Raji (cell line): ENCODE measurements around the gene TXNL4B.
A peak's percentile ranks its signal among the peaks of the same experiment; 100 is the strongest.

Source experiments
- POLR2A ChIP-seq: IDR thresholded peaks from 2 replicates; pipeline ENCODE4 v1.6.1; 2011; ENCODE audit warnings: low read depth, low read length, control low read depth; ENCODE audit not compliant: insufficient read depth

Gene TXNL4B

DNA sequence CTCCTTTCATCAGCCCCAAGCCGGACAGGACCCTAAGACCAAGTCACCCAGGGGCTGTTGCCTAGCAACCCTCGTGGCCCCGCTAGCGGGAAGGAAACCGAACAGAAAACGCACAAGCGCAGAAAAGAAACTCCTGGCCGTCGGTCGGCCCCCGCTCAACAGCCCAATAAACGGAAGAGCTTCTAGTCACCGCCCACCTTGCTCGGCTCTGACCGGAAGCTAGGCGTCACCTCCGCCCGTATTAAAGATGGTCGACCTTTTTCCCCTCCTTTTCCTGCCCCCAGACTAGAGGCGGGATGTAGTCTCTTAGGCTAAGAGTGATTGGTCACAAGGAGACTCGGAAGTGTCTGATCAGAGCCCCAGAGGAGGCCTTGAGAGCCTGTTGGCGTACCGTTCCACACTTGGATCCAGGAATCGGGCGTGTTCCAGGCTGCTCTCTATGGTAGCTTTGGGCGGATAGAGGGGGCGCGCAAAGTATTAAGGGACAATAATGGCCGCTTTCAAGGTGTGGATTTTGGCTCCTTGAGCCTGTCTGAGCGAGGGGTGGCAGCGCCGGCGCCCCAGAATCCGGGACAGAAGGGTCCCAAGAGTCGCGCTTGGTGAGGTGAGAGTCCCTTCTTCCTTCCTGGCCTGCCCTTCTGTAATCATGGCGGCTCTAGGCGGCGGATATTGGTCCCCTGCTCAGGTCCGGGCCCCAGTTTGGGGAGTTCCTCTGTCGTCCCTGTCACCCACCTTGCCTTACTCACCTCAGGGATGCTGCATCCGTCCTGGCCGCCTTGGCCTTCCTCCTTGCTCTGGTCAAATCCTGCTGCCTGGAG lies at the start of gene TXNL4B, which contains the start of gene DHX38:
TXNL4B (minus strand) TSS at position 173 of the 818 bp plus-strand sequence. CDS start 2,871 bp downstream, outside the sequence.
DHX38 (plus strand) TSS at position 400 of the 818 bp plus-strand sequence. CDS start 2,311 bp downstream, outside the sequence.
- peak; percentile 68 for TF ChIP-seq POLR2A

DNA sequence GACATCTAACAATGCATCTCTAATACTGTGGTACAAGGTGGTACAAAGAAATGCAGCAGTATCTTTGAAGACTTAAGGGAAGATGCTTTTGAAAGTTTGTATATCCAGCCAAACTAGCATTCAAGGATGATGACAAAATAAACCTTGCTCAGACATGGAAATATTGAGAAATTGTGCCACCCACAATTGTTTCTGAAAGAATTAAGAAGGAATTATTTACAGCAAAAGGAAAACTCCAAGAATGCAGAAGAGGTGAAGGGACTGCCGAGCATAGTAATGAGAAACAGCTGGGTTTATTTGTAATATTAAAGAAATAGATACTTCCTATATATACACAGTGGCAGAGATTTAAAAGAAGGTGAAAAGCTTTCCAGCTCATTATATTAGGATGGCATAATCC lies 49.1 kb upstream of the TXNL4B start:
- no peak for TF ChIP-seq POLR2A

DNA sequence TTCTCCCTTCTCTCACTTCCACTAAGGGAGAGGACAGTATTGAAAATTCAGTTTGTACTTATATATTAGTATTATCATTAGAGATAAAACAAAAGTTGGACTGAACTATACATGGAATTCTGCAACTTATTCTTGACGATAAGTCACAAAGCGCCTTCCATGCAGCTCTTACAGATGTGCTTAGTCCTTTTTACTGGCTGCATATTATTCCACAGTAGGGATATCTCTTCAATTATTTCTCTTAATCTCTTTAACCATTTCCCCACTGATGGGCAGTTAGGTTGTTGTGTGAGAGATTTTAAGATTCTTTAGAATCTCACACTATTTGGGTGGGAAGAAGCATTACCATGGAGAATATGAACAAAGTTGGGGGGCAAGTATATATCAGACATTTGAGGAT lies 46.5 kb upstream of the TXNL4B start:
- no peak for TF ChIP-seq POLR2A

DNA sequence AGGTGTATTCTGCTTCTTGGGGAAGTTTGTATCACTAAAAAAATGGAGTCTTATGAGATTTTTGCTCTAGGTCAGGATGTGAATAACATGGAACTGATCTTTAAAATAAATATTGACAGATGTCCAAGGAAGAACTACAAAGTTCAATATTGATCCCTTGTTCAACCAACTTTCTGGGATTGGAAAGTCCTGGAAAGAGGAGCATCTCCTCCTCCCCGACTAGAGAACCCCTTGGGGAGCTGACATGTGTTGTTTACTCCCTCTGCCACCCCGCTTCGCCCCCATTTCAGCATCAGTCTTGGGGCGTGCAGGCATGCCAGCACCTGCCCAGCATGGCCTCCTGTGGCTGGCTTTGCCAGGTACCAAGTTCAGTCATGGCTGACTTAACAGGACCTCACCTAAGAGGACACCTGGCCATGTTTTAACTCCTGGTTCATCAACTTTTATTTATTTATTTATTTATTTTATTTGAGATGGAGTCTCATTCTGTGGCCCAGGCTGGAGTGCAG lies 44.7 kb upstream of the TXNL4B start:
- no peak for TF ChIP-seq POLR2A

DNA sequence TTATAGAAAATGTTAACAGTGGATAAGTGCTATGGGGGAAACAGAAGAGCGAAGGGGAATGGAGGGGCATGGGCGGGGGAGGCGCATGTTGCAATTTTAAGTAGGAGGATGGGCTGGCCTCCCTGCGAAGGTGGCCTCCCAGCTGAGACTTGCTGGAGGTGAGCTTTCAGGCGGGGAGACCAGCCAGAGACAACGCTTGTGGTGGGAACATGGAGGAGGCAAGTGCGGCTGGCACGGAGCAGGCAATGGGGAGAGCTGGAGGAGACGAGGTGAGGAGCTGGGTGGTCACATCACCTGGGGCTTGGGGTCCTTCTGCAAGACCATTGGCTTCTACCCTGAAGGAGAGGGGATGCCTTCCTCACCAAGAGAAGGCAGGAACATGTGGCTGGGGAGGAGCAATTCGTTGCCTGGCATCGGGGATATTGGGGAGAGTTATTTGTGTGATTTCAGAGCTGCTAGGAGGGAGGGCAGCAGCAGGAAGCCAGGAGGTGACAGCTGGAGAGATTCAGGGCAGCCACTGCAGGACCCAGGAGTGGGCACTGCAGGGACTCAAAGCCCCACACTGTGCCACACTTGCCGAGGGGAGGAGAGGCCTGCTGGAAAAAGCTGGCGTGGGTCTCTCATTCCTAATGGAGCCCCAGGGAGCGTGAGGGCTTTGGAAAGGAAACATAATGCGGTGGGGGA lies 44.1 kb upstream of the TXNL4B start:
- no peak for TF ChIP-seq POLR2A

DNA sequence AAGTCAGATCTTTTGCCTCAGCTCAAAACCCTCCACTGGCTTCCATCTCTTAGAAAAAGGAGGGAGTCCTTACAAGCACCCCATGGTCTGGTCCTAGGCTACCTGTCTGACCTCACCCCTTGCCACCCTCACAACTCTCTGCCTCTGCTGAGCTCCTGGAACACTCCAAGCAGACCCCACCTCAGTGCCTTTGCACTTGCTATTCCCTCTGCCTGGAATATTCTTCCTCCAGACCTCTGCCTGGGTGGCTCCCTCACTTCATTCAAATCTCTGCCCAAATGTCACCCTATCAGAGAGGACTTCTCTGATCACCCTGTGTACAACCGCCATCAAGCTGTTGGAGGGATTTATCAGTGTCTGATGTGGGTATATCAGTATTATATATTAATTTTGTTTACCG lies 41.1 kb upstream of the TXNL4B start:
- TF ChIP-seq POLR2A: no peak

DNA sequence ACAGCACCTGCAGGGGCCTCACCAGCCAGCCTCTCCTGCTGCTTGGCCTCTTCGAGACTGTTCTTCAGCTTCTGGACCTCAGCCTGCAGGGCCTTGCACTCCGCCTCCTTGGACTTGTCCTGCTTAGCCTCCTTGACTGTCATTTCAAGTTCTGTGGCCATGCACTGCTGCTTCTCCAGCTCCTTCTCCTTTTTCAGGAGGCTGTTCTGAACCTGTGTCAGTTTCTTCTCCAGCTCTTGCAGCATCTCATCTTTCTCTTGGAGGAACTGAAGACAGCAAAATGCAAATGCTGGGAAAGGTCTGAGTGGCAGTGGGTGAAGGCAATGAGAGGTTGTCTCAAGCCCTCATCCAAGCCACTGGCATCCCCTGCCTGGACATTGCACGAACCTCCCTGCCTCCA lies 39.3 kb upstream of the TXNL4B start:
- TF ChIP-seq POLR2A: no peak

DNA sequence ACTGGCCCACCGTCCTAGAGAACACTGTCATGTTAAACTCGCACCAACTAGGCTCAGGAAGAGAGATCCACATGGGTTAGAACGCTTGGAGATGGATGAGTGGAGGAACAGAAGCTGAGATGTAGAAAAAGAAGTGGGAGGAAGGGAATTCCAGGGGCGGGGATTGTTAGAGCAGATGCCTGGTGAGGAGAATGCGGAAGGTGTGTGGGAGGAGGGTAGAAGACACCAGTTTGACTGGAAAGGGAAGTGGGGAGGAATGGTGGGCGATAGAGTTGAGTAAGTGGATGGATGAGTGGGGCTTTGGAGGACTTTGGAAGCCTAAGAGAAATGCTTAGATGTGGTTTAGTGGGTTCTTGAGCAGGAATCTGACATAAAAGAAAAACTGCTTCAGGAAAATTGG lies 37.6 kb upstream of the TXNL4B start:
- no peak for TF ChIP-seq POLR2A

DNA sequence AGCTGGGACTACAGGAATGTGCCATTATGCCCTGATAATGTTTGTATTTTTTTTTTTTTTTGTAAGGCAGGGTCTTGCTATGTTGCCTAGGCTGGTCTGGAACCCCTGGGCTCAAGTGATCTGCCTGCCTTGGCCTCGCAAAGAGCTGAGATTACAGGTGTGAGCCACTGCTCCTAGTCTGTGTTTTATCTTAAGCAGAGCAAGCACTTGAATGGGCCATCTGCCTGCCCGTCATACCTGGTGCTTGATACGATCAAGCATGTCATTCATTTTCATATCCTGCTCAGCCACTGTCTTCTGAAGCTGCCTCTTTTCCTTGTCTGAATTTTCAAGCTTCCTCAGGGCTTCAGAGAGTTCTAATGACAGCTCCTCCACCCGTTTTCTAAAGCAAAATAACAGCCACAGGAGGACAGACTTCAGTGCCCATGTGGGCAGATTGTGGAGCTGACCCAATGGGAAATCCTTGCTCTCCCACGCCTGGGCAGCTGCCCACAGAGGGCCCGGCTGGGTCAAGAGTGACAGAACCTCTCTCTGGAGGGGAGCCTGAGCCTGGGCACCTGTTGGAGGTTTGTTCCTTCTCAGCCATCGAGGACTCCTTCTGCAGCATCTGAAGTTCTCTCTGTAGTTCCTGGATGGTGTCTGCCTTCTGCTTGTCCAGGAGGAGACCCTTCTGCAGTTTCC lies 36.7 kb upstream of the TXNL4B start:
- TF ChIP-seq POLR2A: no peak

DNA sequence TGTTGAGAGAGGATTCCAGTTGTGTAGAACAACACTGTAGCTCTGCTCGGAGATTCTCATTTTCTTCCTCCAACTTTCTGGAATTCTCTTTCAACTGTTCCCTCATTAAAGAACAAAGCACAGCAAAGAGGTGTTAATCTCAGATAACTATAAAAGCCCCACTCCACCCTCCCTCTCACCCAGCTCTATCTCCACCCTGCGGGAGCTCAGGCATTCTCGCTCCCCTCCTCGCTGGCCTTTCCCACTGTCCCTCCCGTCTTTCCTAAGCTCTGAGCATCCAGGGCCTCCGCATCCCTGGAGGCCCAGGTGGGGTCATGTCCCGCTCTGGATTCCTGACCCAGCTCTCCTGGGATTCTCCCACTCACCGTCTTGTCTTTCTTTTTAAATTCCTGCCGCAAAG lies 35.3 kb upstream of the TXNL4B start:
- no peak for TF ChIP-seq POLR2A

DNA sequence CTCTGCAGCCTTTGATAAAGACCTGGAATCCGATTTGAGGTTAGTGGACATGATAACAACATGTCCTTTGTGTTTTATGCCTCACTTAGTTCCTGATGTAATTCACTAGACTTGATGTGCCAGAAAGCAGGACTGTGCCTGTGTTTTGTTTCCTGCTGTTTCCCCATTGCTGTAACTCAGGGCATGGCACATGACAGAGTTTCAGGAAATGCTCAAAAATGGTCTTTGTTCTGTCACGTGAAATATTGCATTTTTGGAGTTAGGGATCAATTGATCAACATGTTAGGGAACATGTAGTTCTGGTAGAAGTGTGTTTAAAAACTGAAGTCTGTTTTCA lies 33.0 kb upstream of the TXNL4B start:
- TF ChIP-seq POLR2A: no peak

DNA sequence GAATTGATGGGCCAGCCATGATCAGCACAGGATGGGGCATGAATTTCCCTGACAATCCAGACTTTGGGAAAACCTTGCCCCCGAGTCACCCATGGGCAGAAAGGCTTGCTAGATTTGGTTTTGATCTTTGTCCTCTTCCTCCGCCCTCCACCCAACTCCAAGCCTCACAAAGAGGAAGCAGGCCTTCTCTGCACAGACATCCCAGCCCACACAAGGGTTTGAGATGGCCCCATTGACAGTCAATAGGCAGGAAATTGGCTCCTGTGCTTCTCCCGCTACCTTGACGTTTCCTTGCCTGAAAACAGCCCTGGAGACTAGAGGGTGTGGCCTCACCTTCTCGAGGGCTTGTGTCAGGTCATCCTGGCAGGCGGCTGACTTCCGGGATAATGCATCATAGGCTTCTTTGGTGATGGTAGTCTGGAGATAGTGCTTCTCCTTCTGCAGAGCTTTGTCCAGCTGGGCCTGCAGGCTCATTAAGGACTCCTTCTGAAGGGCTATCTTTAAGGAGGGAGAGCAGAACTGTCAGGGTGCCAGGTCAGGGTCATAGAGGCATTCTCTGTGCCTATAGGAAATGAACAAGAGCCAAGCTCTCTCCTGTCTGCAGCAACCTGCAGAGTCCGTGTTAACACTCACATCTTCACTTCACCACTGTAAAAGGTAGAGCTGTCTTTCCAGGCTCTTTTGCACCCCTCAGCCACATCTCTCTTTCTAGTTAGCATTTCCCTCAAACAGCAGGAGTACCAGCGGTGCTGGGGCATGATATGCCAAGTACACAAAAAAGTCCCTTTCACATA lies 32.4 kb upstream of the TXNL4B start:
- TF ChIP-seq POLR2A: no peak

DNA sequence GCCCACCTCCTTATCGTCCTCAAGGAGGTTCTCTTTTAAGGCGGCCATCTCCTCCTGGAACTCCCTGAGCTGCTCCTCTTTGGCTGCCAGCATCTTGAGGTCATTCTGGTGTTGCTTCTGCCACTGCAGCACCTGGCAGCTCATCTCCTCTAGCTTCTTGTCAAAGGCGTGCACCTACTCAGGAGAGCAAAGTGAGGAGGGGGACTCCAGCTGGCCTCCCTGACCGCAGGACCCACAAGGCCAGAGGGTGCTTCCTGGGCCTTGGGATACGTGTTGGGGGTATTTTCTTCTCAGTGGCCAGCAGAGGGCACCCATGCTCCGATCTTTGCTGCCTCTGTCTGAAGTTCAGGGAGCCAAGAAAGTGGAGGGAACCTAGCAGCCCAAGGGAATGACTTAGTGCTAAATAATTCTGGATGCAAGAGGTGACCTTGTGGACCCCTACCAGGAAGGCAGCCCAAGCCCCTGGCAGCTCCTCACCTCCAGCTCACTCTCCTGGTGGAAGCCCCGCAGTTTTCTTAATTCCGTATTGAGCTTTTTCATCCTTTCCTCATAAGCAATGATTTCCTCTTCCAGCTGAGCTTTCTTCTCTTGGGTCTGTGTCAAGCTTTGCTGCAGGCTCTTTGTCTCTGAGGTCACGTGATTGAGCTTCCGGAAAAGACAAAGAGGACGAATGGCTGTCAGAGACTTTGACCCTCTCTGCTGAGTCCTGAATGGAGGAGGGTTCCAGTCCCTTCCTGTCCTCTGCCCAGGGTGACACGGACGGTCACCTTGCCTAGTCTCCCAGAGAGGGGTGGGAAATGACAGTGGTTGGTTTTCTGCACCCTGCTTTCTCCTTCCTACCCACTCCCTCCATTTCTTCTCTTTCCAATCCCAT lies 31.6 kb upstream of the TXNL4B start:
- TF ChIP-seq POLR2A: no peak

DNA sequence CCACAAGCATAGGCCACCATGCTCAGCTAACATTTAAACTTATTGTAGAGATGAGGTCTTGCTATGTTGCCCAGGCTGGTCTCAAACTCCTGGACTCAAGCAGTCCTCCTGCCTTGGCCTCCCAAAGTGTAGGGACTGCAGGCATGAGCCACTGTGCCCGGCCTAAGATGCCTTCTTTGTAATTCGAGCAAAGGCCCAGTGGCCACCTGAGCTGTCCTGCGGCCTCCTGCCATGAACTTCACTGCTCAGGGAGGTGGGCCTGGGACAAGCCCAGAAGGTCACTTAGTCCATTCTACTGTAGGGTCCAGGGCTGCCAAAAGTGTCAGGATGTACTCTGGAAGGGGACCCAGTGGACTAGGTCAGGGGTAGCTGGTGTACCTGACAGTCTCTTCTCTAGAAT lies 30.7 kb upstream of the TXNL4B start:
- TF ChIP-seq POLR2A: no peak
